GM10266 (cell line): Measurements from ENCODE around the gene SLC12A8.

Experiments
- DNase-seq: peaks from one replicate; pipeline ENCODE4 v3.0.0; 2012; ENCODE audit errors: extremely low spot score
- TF ChIP-seq, protein P1 (sequence below): IDR thresholded peaks from 2 replicates; pipeline ENCODE4 v1.5.1; 2012; ENCODE audit warnings: mild to moderate bottlenecking, low read depth; ENCODE audit not compliant: control insufficient read depth, insufficient read depth; ENCODE audit errors: missing control alignments

Gene SLC12A8

DNA sequence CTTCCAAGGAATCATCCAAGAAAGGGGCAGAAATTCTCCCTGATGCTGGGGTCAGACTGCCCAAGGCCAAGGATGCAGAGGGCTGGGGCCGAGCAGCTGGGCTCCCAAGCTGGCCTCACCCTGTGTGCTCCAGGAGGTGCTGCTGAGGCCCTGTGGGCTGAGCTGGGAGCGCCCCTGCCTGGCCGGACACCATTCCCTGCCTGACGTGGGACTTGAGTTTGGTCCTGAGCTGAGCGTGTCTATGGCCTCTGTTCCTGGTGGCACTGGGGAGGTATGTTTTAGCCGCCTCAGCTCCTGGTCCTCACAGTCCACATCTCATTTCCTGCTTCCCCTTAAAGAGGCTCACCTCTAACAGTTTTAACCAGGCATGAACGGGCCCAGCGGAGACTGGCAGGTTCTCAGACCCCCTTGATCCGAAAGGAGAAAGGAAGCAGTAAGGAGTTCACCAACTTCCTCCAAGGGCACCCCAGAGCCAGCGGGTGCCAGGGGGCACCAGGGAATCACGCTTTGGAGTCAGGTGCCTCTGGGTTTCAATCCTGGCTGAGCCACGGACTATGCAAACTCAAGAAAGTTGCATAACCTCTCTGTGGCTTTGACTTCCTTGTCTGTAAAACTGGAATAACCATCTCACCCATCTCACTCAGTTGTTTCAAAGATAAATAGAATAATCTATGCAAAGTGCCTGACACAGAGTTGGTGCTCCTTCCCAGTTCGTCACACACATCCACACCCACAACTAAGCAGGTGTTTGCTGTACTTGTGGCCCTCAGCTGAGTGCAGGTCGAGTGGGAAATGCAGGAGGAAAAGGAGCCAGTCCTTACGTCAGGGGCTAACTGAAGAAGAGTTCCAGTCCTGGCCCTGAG lies 48.6 kb downstream of the SLC12A8 start:
- TF ChIP-seq, protein P1, sequence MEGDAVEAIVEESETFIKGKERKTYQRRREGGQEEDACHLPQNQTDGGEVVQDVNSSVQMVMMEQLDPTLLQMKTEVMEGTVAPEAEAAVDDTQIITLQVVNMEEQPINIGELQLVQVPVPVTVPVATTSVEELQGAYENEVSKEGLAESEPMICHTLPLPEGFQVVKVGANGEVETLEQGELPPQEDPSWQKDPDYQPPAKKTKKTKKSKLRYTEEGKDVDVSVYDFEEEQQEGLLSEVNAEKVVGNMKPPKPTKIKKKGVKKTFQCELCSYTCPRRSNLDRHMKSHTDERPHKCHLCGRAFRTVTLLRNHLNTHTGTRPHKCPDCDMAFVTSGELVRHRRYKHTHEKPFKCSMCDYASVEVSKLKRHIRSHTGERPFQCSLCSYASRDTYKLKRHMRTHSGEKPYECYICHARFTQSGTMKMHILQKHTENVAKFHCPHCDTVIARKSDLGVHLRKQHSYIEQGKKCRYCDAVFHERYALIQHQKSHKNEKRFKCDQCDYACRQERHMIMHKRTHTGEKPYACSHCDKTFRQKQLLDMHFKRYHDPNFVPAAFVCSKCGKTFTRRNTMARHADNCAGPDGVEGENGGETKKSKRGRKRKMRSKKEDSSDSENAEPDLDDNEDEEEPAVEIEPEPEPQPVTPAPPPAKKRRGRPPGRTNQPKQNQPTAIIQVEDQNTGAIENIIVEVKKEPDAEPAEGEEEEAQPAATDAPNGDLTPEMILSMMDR: peak; percentile 44
- no peak for DNase-seq

- TF ChIP-seq, protein P1: no peak
- no peak for DNase-seq
These were observed 50.8 kb downstream of the SLC12A8 start for GRCh38 chr3:125161607-125162219.

GRCh38 chr3:125160606-125161371 lies 51.8 kb downstream of the SLC12A8 start:
- TF ChIP-seq, protein P1: no peak
- no peak for DNase-seq

- TF ChIP-seq, protein P1: no peak
- DNase-seq: no peak
These were observed 55.4 kb downstream of the SLC12A8 start for GRCh38 chr3:125157183-125157582.

GRCh38 chr3:125156456-125156855 lies 56.1 kb downstream of the SLC12A8 start:
- TF ChIP-seq, protein P1: no peak

DNA sequence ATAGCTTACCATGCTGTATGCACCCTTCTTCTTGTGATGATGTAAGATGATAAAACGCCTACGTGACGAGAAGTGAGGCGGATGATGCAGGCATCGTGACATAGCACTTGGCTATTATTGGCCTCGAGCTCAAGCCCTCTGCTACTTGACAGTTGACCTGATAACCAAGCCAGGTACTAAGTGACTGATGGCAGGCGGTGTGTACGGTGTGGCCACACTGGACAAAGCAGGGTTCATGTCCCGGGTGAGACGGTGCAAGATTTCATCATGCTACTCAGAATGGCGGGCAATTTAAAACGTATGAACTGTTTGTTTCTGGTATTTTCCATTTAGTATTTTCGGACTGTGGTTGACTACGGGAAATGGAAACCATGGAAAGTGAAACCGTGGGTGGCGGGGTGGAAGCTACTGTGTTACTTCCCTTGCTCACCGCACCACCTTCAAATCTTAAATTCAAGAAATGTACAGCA lies 57.7 kb downstream of the SLC12A8 start:
- DNase-seq: no peak
- TF ChIP-seq, protein P1: no peak

More at GRCh38 chr3:125156456-125156855, 56.1 kb downstream of the SLC12A8 start:
- no peak for DNase-seq
